Measurements from ENCODE around the gene FOXO6. TPM values are rescaled to one million over a fixed set of nuclear protein-coding genes. Genes with fewer than 3 reads are reported as not detected.
A peak's percentile ranks its signal among the peaks of the same experiment; 100 is the strongest.

FOXO6 gene
- total RNA-seq, 1 donor from 2014 or later: 8.6 TPM

- DNase-seq (ENCODE audit: low spot score): no peak
Measured at GRCh38 chr1:41365772-41366454, 4.7 kb downstream of the FOXO6 start.

- DNase-seq (ENCODE audit: low spot score): no peak
Measured at GRCh38 chr1:41366455-41367287, 5.4 kb downstream of the FOXO6 start.

GRCh38 chr1:41367288-41367642, 6.0 kb downstream of the FOXO6 start:
- DNase-seq (ENCODE audit: low spot score): no peak

- DNase-seq (ENCODE audit: low spot score): no peak
Measured at GRCh38 chr1:41368366-41368765, 7.1 kb downstream of the FOXO6 start.

GRCh38 chr1:41368801-41369200, 7.6 kb downstream of the FOXO6 start:
- DNase-seq (ENCODE audit: low spot score): no peak

GRCh38 chr1:41369531-41369930, 8.3 kb downstream of the FOXO6 start:
- DNase-seq (ENCODE audit: low spot score): no peak

GRCh38 chr1:41370225-41370624, 9.0 kb downstream of the FOXO6 start:
- DNase-seq (ENCODE audit: low spot score): no peak

- no peak for DNase-seq (ENCODE audit: low spot score)
Measured at GRCh38 chr1:41370756-41371420, 9.7 kb downstream of the FOXO6 start.

GRCh38 chr1:41371630-41372599, 10.7 kb downstream of the FOXO6 start:
- DNase-seq (ENCODE audit: low spot score): no peak

- DNase-seq (ENCODE audit: low spot score): no peak
Measured at GRCh38 chr1:41372600-41372993, 11.4 kb downstream of the FOXO6 start.

GRCh38 chr1:41373373-41373772, 12.1 kb downstream of the FOXO6 start:
- no peak for DNase-seq (ENCODE audit: low spot score)

- DNase-seq (ENCODE audit: low spot score): no peak
Measured at GRCh38 chr1:41374711-41375110, 13.5 kb downstream of the FOXO6 start.

- no peak for DNase-seq (ENCODE audit: low spot score)
Measured at GRCh38 chr1:41377397-41377796, 16.2 kb downstream of the FOXO6 start.

- DNase-seq (ENCODE audit: low spot score): no peak
Measured at GRCh38 chr1:41378222-41378621, 17.0 kb downstream of the FOXO6 start.

GRCh38 chr1:41378999-41379737, 17.9 kb downstream of the FOXO6 start:
- DNase-seq (ENCODE audit: low spot score): no peak

GRCh38 chr1:41379738-41380130, 18.5 kb downstream of the FOXO6 start:
- no peak for DNase-seq (ENCODE audit: low spot score)

GRCh38 chr1:41380195-41380594, 19.0 kb downstream of the FOXO6 start:
- DNase-seq (ENCODE audit: low spot score): no peak

GRCh38 chr1:41380979-41381691, 19.9 kb downstream of the FOXO6 start:
- DNase-seq (ENCODE audit: low spot score): peak; percentile 73

- DNase-seq (ENCODE audit: low spot score): no peak
Measured at GRCh38 chr1:41381692-41382479, 20.7 kb downstream of the FOXO6 start.
